ENCODE data around the gene PPP2R1B.
"Not testable (repeated sequence)": the region's sequence is repeated elsewhere in the genome, so short reads cannot be mapped to it uniquely, and the experiment has no call there.

The PPP2R1B gene

GRCh38 chr11:111782109-111782741 lies 16.0 kb upstream of the PPP2R1B start:
- FAIRE-seq, result no peak

- FAIRE-seq, result no peak
Measured at GRCh38 chr11:111779118-111779517, 12.9 kb upstream of the PPP2R1B start.

GRCh38 chr11:111778047-111778558 lies 11.9 kb upstream of the PPP2R1B start:
- FAIRE-seq, result no peak

GRCh38 chr11:111777094-111778046 lies 11.2 kb upstream of the PPP2R1B start:
- no peak for FAIRE-seq

- no peak for FAIRE-seq
Measured at GRCh38 chr11:111776398-111777093, 10.4 kb upstream of the PPP2R1B start.

- FAIRE-seq, result no peak
Measured at GRCh38 chr11:111774955-111775710, 8.9 kb upstream of the PPP2R1B start.

- FAIRE-seq, result no peak
Measured at GRCh38 chr11:111772535-111772934, 6.3 kb upstream of the PPP2R1B start.

GRCh38 chr11:111771205-111771604 lies 5.0 kb upstream of the PPP2R1B start:
- not testable (repeated sequence) for FAIRE-seq

- no peak for FAIRE-seq
Measured at GRCh38 chr11:111770581-111771134, 4.5 kb upstream of the PPP2R1B start.

- no peak for FAIRE-seq
Measured at GRCh38 chr11:111766834-111767142, 599 bp upstream of the PPP2R1B start.

- no peak for FAIRE-seq
Measured at GRCh38 chr11:111765320-111765983, 737 bp downstream of the PPP2R1B start.

- FAIRE-seq, result no peak
Measured at GRCh38 chr11:111764621-111765020, 1.6 kb downstream of the PPP2R1B start.

GRCh38 chr11:111762981-111763643 lies 3.1 kb downstream of the PPP2R1B start:
- no peak for FAIRE-seq

- FAIRE-seq, result no peak
Measured at GRCh38 chr11:111762526-111762925, 3.7 kb downstream of the PPP2R1B start.

GRCh38 chr11:111761036-111761435 lies 5.2 kb downstream of the PPP2R1B start:
- no peak for FAIRE-seq

- FAIRE-seq, result no peak
Measured at GRCh38 chr11:111759778-111760407, 6.3 kb downstream of the PPP2R1B start.

- no peak for FAIRE-seq
Measured at GRCh38 chr11:111759376-111759775, 6.8 kb downstream of the PPP2R1B start.

GRCh38 chr11:111756097-111756496 lies 10.1 kb downstream of the PPP2R1B start:
- no peak for FAIRE-seq

GRCh38 chr11:111749646-111750045 lies 16.5 kb downstream of the PPP2R1B start:
- no peak for FAIRE-seq

- FAIRE-seq, result no peak
Measured at GRCh38 chr11:111748035-111748804, 18.0 kb downstream of the PPP2R1B start.

Measured in colon (tissue), 2 donors.